GM23248 (cell line): ENCODE measurements around the gene TBC1D22A. TPM values are rescaled to one million over a fixed set of nuclear protein-coding genes. Genes with fewer than 3 reads are reported as not detected.

Experiments used
- DNase-seq: peaks from one replicate; pipeline ENCODE4 v3.0.0-alpha.2; 2015
- H2AFZ ChIP-seq: fragments of 200-600 bp; sonication (generic); 2 replicates; pipeline ENCODE4 v1.6.1; 2016; ENCODE audit warnings: antibody characterized with exemption
- H3F3A ChIP-seq: fragments of 200-600 bp; sonication (generic); 2 replicates; pipeline ENCODE4 v1.6.1; 2016; ENCODE audit warnings: mild to moderate bottlenecking, antibody characterized with exemption, mixed run types; ENCODE audit not compliant: insufficient read depth
- H3K27ac ChIP-seq: fragments of 200-600 bp; sonication (generic); 2 replicates; pipeline ENCODE4 v1.5.1; 2016; ENCODE audit warnings: mild to moderate bottlenecking
- H3K27me3 ChIP-seq: fragments of 200-600 bp; sonication (generic); replicated peaks from 2 replicates; pipeline ENCODE4 v1.6.1; 2016; ENCODE audit warnings: mild to moderate bottlenecking; ENCODE audit not compliant: insufficient read depth
- H3K36me3 ChIP-seq: fragments of 200-600 bp; sonication (generic); 2 replicates; pipeline ENCODE4 v1.6.1; 2016; ENCODE audit warnings: low read depth, mild to moderate bottlenecking
- H3K4me1 ChIP-seq: fragments of 200-600 bp; sonication (generic); 2 replicates; pipeline ENCODE4 v1.6.1; 2016; ENCODE audit warnings: mild to moderate bottlenecking; ENCODE audit not compliant: insufficient read depth
- H3K4me2 ChIP-seq: fragments of 200-600 bp; sonication (generic); one replicate; pipeline ENCODE4 v1.6.1; 2016; ENCODE audit warnings: mild to moderate bottlenecking; ENCODE audit not compliant: unreplicated experiment
- H3K4me3 ChIP-seq: fragments of 200-600 bp; sonication (generic); 2 replicates; pipeline ENCODE4 v1.5.1; 2016; ENCODE audit warnings: mild to moderate bottlenecking
- H3K79me2 ChIP-seq: fragments of 200-600 bp; sonication (generic); 2 replicates; pipeline ENCODE4 v1.6.1; 2016; ENCODE audit warnings: mild to moderate bottlenecking; ENCODE audit not compliant: insufficient read depth
- H3K9ac ChIP-seq: fragments of 200-600 bp; sonication (generic); 2 replicates; pipeline ENCODE4 v1.6.1; 2016; ENCODE audit warnings: mild to moderate bottlenecking
- H3K9me2 ChIP-seq: fragments of 200-600 bp; sonication (generic); 2 replicates; pipeline ENCODE4 v1.6.1; 2016; ENCODE audit warnings: mixed run types, mild to moderate bottlenecking, moderate library complexity; ENCODE audit not compliant: insufficient read depth
- H3K9me3 ChIP-seq: fragments of 200-600 bp; sonication (generic); one replicate; pipeline ENCODE4 v1.6.1; 2017; ENCODE audit warnings: low read depth
- H4K20me1 ChIP-seq: fragments of 200-600 bp; sonication (generic); 2 replicates; pipeline ENCODE4 v1.6.0; 2016; ENCODE audit not compliant: insufficient read depth
- EZH2 ChIP-seq: fragments of 200-600 bp; sonication (generic); IDR thresholded peaks from 2 replicates; pipeline ENCODE4 v1.6.1; 2018; ENCODE audit warnings: antibody characterized with exemption, mild to moderate bottlenecking; ENCODE audit not compliant: insufficient read depth, poor library complexity, severe bottlenecking
- EZH2phosphoT487 ChIP-seq: fragments of 200-600 bp; sonication (generic); IDR thresholded peaks from 2 replicates; pipeline ENCODE4 v1.6.1; 2018; ENCODE audit warnings: antibody characterized with exemption, moderate library complexity, mild to moderate bottlenecking, low read depth; ENCODE audit not compliant: insufficient read depth
- WGBS, 2 experiments: methylation state at CpG; one replicate each; pipeline ENCODE4 v1.1.6; 2015 to 2017; ENCODE audit warnings: low lambda C conversion rate in 2 of 2, low coverage in 1 of 2; ENCODE audit errors: missing lambda C conversion rate in 2 of 2; 5-methylcytosine and 5-hydroxymethylcytosine counted together
- in situ Hi-C: fragments of 300-500 bp; cut with MboI; formaldehyde crosslinking; loops from 2 replicates; pipeline ENCODE4 v1.15.0; 2020
- polyA plus RNA-seq: library from polyadenylated mRNA; unstranded; fragments of >200 nt; fragmentation: Nextera tagmentation; extraction: Ambion mirVana; gene quantifications from 2 replicates; pipeline ENCODE4 v1.2.1, GENCODE V29; 2016
- total RNA-seq: library from RNA; depleted of rRNA; stranded (reverse); fragments of >200 nt; shearing (Covaris generic); gene quantifications from 2 replicates; pipeline ENCODE4 v1.2.3, GENCODE V29; 2014

Gene TBC1D22A
- total and polyA plus RNA-seq, 2 experiments from 2014 or later = 12.3 to 16.9 TPM

- Histone ChIP-seq H3F3A (no peaks in the 10 kb centered on the region), H3K27ac (no peak overlapping the region), H2AFZ (no peak overlapping the region), H3K9me2 (no peaks in the 10 kb centered on the region), H3K4me3 (no peak overlapping the region), H3K9ac (no peak overlapping the region), H4K20me1 (no peaks in the 10 kb centered on the region), H3K9me3 (no peaks in the 10 kb centered on the region), H3K36me3 (no peaks in the 10 kb centered on the region), H3K27me3 (no peaks in the 10 kb centered on the region), H3K79me2 (no peaks in the 10 kb centered on the region), H3K4me2 (no peak overlapping the region), H3K4me1 (no peaks in the 10 kb centered on the region)
- in situ Hi-C loops = no loop called here
- 85 to 100% methylated on average over 1 to 2 of the region's 2 CpGs for WGBS, 2 experiments
- no peak for TF ChIP-seq EZH2
- no peak for TF ChIP-seq EZH2phosphoT487
- DNase-seq = no peak
Observed at GRCh38 chr22:47142427-47143046, 380.1 kb downstream of the TBC1D22A start.

- DNase-seq = no peak
- Histone ChIP-seq H3K4me2 (no peak overlapping the region), H3K9me3 (no peaks in the 10 kb centered on the region), H3K4me1 (no peaks in the 10 kb centered on the region), H3K4me3 (no peak overlapping the region), H4K20me1 (no peaks in the 10 kb centered on the region), H3K27me3 (no peaks in the 10 kb centered on the region), H3K79me2 (no peaks in the 10 kb centered on the region), H3K27ac (no peak overlapping the region), H3F3A (no peaks in the 10 kb centered on the region), H3K9ac (no peak overlapping the region), H2AFZ (no peak overlapping the region), H3K36me3 (no peaks in the 10 kb centered on the region), H3K9me2 (no peaks in the 10 kb centered on the region)
- 89 to 94% methylated on average over 16 of the region's 16 CpGs for WGBS, 2 experiments
- in situ Hi-C loops = no loop called here
- TF ChIP-seq EZH2phosphoT487 (no peak), EZH2 (no peak)
Observed at GRCh38 chr22:47143249-47143938, 380.9 kb downstream of the TBC1D22A start.

- H2AFZ ChIP-seq = no peak overlapping the region
- no peaks in the 10 kb centered on the region for H3K9me3 ChIP-seq
- no peak overlapping the region for H3K4me3 ChIP-seq
- no peak for DNase-seq
- H3K79me2 ChIP-seq = no peaks in the 10 kb centered on the region
- H3K27me3 ChIP-seq = no peaks in the 10 kb centered on the region
- no peaks in the 10 kb centered on the region for H3K36me3 ChIP-seq
- no peak overlapping the region for H3K4me2 ChIP-seq
- no peaks in the 10 kb centered on the region for H4K20me1 ChIP-seq
- TF ChIP-seq EZH2phosphoT487 = no peak
- TF ChIP-seq EZH2 = no peak
- H3K9me2 ChIP-seq = no peaks in the 10 kb centered on the region
- in situ Hi-C loops = no loop called here
- no peaks in the 10 kb centered on the region for H3K4me1 ChIP-seq
- no peaks in the 10 kb centered on the region for H3F3A ChIP-seq
- 97 to 98% methylated on average over 24 of the region's 24 CpGs for WGBS, 2 experiments
- no peak overlapping the region for H3K27ac ChIP-seq
- no peak overlapping the region for H3K9ac ChIP-seq
Observed at GRCh38 chr22:47144076-47144765, 381.8 kb downstream of the TBC1D22A start.

GRCh38 chr22:47144791-47145425, 382.5 kb downstream of the TBC1D22A start:
- Histone ChIP-seq H3K9me3 (no peaks in the 10 kb centered on the region), H3K36me3 (no peaks in the 10 kb centered on the region), H4K20me1 (no peaks in the 10 kb centered on the region), H3K27ac (no peak overlapping the region), H3F3A (no peaks in the 10 kb centered on the region), H3K27me3 (no peaks in the 10 kb centered on the region), H3K4me2 (no peak overlapping the region), H3K79me2 (no peaks in the 10 kb centered on the region), H3K9ac (no peak overlapping the region), H3K4me1 (no peaks in the 10 kb centered on the region), H3K4me3 (no peak overlapping the region), H3K9me2 (no peaks in the 10 kb centered on the region), H2AFZ (no peak overlapping the region)
- in situ Hi-C loops = no loop called here
- no peak for DNase-seq
- WGBS, 2 experiments = 91 to 92% methylated on average over 20 of the region's 21 CpGs
- no peak for TF ChIP-seq EZH2
- TF ChIP-seq EZH2phosphoT487 = no peak
